HG02870 (cell line): ENCODE results near the gene ZNF324B.
"Not testable (repeated sequence)": the region's sequence is repeated elsewhere in the genome, so short reads cannot be mapped to it uniquely, and the experiment has no call there.

Source experiments
- ATAC-seq: cut with Tn5 transposase; IDR thresholded peaks from one replicate; pipeline ENCODE4 v1.9.1; 2021; ENCODE audit warnings: mild to moderate bottlenecking, moderate library complexity; ENCODE audit not compliant: unreplicated experiment

ZNF324B gene

DNA sequence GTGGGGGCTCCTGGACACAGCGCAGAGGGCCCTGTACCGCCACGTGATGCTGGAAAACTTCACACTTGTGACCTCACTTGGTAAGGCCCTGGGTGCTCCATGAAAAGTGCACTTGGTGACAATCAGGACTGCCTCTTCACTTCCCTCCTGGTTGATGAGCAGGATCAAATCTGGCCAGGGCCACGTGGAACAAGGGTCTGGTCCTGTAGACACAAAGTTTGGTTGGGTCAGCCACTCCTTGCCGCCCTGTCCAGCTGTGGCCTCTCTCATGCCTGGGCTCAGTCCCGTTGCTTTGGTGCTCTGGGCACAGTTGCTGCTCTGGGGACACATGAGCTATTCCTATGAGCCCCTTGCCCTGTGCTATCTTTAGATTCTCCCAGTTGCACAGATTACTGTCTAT lies 2.3 kb downstream of the ZNF324B start:
- ATAC-seq = no peak

DNA sequence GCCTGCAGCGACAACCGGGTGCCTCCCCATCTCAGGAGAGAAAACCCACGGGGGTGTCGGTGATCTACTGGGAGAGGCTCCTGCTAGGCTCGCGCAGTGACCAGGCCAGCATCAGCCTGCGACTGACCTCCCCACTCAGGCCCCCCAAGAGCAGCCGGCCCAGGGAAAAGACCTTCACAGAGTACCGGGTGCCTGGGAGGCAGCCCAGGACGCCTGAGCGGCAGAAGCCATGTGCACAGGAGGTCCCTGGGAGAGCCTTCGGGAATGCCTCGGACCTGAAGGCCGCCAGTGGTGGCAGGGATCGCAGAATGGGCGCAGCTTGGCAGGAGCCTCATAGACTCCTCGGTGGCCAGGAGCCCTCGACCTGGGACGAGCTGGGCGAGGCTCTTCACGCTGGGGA lies 3.9 kb downstream of the ZNF324B start:
- ATAC-seq = no peak

DNA sequence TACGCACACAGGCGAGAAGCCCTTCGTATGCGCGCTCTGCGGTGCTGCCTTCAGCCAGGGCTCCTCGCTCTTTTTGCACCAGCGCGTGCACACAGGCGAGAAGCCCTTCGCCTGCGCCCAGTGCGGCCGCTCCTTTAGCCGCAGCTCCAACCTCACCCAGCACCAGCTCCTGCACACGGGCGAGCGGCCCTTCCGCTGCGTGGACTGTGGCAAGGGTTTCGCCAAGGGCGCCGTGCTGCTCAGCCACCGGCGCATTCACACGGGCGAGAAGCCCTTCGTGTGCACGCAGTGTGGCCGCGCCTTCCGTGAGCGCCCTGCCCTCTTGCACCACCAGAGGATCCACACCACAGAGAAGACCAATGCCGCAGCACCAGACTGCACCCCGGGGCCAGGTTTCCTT lies 4.7 kb downstream of the ZNF324B start:
- ATAC-seq = no peak

DNA sequence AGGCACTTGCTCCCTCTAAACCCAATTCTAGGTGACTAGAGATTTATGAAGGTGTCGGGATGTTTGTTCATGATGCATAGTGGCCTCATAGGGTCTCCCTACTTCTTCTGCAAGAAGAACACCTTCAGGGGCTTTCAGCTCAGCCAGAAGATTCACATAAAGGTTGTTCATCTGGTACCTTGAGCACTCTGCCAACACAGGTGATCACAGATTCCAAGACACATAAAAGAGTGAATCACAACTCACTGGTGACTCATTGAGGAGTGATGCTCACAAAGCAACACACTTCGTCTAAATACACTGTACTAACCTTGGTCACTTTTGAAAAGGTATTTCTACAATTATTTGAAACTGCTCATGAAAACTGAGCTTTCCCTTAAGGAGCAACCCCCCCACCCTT lies 8.6 kb downstream of the ZNF324B start:
- no peak for ATAC-seq

DNA sequence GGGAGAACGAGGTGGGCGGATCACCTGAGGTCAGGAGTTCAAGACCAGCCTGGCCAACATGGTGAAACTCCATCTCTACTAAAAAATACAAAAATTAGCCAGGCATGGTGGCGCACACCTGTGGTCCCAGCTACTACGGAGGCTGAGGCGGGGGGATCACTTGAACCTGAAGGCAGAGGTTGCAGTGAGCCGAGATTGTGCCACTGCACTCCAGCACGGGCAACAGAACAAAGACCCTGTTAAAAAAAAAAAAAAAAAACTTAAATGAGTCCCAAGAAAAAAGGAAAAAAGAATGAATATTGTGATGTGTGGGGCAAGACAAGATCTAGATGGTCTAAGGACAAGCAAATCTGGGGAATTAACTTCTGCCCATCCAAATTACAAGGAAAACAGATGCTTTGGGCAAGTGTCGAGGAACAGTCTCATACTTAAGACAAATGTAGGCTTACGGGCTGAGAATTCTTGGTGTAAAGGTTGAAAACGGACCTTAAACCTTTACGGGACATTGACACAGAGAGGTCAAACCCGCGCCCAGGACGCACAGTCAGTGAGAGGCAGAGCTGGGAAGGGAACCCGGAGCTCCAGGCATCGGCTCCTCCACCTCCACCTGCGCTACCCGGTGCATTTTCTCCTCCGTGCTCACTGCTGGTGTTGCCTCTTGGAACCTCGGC lies 14.8 kb downstream of the ZNF324B start:
- peak; percentile 21 for ATAC-seq

DNA sequence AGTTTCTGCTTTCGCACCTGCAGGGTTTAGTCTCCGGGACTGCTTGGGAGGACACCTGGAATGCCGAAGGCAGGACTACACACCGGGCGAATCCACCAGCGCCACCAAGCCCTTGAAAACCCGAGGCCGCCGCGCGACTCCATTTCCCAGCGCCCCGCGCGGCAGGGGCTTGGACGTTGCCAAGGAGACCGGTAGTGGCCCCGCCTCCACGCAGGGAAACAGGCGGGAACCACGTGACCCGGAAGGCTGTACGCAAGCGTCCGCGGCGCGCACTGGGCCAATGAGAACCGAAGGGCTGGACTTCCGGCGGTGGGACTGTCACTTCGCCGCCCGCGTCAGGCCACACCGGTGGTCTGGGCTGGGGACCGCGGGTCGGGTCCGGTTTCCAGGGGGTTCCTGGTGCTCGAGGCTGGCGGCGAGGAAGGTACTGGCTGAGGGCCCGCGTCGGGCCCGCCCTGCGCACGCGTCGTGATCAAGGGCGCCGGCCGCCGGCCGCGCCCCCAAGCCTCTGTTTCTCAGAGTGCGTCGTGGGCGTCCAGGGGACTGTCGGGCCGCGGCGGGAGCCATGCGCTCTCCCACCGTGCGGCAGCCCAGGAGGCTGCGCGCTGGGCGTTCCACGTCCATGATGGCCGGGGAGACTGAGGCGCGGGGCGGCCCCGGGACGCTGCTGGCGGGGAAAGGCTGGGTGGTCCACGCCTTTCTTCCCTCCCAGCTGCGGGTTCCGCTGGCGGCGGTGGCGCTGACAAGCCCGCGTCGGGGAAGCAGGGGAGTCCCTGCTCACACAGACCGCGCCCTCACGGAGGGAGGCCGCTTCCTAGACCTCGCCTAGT lies 15.6 kb downstream of the ZNF324B start, which contains the start of gene ZNF324:
Gene ZNF324, plus strand, starts transcription at position 321 of the 830 bp plus-strand sequence. CDS start 2,106 bp downstream, outside the sequence.
- ATAC-seq = peak; percentile 87

DNA sequence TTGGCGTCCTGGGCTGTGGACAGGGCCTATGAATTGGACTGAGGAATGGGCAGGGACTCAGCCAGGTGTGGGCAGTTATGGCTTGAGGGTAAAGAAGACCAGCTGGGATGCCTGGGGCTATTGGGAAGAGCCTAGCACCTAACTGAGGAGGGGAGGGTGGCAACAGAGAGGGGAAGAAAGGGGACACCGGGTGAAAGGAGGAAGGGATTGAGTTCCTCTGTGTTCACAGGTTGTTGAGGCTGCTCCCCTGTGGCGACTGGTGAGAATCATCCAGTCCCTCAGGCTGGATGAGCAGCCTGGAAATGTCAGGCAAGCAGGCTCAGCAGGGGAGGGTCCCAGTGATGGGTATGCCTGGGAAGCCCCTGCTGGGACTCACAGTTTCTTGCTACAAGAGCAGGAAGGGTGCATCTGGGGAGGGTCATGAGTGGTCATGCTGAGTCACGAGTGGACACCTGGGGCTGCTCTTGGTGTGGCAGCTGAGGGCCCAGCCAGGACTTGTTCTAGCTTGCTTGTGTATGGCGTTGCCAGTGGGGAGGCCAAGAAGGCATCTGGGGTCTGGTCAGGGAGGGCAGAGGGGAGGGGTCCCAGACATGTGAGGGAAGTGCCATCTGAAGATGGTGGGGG lies 16.9 kb downstream of the ZNF324B start:
- ATAC-seq = no peak

DNA sequence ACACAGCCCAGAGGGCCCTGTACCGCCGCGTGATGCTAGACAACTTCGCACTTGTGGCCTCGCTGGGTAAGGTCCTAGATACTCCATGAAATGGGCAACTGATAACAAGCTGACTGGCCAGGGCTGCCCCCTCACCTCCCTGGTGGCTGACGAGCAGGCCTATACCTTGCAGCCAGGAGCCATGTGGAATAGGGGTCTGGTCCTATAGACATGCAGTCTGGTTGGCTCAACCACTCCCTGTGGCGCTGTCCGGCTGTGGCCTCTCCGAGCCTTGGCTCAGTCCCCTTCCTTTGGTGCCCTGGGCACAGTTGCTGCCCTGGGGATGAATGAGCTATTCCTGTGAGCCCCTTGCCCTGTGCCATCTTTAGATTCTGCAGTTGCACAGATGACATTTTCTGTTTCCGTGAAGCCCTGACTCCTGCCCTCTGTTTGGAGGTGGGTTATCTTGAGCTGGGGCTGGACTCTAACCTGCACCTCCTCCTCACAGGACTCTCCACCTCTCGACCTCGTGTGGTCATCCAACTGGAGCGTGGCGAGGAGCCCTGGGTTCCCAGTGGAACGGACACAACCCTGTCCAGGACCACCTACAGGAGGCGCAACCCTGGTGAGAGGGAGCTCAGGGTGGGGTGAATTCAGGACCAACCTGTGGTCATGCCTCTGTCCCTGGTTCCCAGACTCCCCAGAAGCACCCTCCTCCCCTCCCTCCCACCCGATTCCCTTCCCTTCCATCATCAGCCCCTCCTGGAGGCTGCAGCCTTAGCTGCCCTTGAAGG lies 18.0 kb downstream of the ZNF324B start:
- no peak for ATAC-seq

DNA sequence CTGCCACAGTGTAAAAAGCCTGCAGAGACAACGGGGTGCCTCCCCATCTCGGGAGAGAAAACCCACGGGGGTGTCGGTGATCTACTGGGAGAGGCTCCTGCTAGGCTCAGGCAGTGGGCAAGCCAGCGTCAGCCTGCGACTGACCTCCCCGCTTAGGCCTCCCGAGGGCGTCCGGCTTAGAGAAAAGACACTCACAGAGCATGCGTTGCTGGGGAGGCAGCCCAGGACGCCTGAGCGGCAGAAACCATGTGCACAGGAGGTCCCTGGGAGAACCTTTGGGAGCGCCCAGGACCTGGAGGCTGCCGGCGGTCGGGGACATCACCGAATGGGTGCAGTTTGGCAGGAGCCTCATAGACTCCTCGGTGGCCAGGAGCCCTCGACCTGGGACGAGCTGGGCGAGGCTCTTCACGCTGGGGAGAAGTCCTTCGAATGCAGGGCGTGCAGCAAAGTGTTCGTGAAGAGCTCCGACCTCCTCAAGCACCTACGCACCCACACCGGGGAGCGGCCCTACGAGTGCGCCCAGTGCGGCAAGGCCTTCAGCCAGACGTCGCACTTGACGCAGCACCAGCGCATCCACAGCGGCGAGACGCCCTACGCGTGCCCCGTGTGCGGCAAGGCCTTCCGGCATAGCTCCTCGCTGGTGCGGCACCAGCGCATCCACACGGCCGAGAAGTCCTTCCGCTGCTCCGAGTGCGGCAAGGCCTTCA lies 19.6 kb downstream of the ZNF324B start:
- ATAC-seq = not testable (repeated sequence)

DNA sequence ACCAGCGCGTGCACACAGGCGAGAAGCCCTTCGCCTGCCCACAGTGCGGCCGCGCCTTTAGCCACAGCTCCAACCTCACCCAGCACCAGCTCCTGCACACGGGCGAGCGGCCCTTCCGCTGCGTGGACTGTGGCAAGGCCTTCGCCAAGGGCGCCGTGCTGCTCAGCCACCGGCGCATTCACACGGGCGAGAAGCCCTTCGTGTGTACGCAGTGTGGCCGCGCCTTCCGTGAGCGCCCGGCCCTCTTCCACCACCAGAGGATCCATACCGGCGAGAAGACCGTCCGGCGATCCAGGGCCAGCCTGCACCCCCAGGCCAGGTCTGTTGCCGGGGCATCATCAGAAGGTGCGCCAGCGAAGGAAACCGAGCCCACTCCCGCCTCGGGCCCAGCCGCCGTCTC lies 20.3 kb downstream of the ZNF324B start:
- no peak for ATAC-seq

DNA sequence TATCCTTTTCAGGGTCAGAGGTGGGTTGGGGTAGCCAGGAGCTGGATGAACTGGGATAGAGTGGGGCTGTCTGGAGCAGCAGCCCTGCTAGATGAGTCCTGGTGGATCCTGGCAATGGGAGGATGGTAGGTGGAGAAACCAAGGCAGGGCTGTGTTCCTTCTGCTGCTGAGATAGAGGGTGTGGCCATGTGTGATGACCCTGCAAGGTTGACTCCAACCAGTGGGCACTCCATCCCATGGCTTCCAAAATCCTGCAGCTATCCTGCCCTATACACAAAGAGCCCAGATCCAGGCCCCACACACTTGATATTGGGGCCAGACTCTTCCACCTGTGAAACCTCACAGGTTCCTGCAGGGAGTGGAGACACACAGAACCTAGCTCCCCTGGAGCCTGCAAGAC lies 22.4 kb downstream of the ZNF324B start:
- no peak for ATAC-seq

DNA sequence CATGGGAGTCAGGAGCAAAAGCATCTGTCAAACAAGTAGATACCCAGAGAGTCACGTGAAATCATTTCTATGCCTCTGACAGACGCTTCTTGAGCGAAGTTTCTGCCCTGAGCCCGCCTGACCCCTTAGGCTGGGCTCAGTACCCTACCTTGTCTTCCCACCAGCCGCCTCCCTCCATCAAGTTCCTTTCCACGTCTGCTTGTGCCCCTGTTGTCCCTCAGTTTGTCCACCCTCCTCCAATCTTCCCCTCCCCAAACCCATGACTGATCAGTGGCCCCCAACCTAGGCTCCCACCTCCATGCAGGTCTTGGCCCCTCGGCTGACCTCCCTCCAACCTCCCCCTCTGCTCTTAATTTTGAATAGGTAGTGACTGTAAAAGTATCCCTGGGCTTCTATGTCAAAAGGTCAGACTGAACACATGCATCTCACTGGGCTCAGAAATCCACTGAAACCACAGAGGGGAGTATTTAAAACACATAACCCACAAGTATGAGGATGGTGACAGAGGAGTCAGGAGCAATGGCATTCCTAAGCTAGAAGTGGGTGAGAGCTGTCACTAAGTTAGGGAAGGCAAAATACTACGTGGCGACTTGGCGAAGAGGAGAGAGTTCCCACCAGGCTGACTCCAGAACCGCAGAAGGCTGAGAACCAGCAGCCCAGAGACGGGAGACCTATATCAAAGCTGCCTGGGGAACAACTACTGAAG lies 23.0 kb downstream of the ZNF324B start:
- no peak for ATAC-seq

DNA sequence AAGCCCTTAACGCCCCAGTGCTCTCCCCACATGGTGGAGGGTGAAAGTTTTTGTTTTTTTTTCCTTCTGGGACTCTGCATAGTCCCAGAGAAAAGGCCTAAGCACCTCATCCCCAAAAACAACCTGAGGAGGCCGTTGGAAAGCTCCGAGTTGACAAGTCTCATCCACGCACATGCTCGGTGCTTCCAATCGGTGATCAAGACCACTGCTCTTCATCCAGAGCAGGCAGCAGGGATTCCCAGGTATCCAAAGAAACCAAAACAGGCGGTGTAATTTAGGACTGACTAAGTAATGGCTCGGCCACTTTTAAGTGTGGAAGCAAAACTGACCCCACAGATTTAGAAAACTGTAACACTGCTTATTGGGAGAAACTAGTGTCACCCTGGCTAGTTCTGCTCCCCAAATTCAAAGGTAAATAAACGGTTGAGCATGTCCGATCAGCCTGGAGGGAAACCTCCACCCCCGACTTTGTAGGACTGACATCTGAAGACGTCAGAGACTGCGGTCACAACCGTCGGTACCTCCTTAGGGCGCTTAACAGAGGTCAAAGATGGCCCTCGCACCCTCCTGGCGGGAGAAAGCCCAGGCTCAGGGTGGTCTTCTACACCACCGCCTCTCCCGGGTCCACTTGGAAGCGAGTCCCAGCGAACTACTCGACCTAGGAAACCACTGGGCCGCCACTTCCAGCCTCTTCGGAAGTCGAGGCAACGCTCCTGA lies 23.7 kb downstream of the ZNF324B start:
- ATAC-seq = peak; percentile 2

DNA sequence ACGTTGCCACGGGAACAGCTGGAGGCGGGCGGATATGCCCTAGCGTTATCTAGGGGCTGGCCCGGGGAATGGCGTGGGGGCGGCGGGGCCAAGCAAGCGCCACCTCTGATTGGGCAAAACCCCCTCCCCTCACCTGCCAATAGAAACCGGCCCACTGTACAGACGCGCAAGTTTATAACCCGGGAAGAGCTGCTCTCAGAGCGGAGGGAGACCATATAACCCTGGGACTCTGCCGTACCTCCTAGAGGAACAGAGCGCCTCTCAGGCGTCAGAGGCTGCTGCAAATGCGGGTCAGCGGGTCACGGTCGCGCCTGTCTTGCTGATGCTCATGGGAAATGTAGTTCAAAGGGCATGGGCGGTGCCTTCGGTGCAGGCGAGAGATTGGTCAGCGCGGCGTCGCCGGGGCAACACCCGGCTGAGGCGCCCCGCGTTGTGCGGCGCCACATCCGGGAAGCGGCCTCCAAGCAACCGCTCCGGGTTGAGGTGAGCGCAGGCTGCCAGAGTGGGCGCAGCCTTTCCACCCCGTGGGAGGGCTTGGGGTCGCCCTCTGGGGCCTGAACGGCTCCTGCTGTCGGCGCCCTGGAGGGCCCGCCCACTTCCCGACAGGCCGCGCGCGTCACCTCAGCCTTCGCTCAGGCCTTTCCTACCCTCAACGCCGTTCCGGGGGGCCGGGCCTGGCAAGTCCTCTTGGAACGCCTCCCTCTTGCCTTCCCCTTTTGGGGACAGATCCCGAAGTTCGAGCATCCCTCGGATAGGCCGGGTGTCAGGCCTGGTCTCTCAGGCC lies 24.5 kb downstream of the ZNF324B start, which contains the start of gene ZNF446:
Gene ZNF446, plus strand, starts transcription at position 639 of the 784 bp plus-strand sequence. CDS start 867 bp downstream, outside the sequence.
- peak; percentile 78 for ATAC-seq

DNA sequence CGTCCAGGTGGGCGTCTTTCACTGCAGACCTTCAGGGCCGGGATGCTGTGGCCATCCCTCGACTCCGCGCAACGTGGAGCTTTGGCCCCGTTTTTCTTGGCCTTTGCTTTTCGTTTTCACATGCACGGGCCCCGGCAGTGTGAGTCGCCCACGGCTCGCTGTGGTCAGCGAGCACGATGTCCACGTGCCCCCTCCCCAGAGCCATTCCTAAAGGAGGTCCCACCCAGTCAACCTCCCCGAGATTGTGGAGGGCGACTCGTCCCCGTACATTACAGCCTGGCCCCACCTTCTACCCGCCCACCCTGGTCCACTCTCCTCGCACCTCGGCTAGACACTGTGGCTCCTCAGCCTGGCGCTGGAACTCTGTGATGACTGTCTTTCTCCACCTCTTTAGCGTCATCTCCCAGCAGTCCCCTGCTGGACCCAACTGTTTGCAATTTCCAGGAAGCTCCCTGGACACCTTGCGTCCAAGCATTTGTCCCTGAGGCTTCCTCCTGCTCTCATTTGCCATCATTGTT lies 25.1 kb downstream of the ZNF324B start:
- ATAC-seq = peak; percentile 1

DNA sequence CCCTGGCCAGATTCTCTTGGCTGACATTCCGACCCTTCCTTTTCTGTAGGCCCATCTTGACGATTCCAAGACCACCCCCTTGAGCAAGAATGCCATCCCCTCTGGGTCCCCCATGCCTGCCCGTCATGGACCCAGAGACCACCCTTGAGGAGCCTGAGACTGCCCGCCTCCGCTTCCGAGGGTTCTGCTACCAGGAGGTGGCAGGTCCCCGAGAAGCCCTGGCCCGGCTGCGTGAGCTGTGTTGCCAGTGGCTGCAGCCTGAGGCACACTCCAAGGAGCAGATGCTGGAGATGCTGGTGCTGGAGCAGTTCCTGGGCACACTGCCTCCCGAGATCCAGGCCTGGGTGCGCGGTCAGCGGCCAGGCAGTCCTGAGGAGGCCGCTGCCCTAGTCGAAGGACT lies 25.7 kb downstream of the ZNF324B start:
- no peak for ATAC-seq

DNA sequence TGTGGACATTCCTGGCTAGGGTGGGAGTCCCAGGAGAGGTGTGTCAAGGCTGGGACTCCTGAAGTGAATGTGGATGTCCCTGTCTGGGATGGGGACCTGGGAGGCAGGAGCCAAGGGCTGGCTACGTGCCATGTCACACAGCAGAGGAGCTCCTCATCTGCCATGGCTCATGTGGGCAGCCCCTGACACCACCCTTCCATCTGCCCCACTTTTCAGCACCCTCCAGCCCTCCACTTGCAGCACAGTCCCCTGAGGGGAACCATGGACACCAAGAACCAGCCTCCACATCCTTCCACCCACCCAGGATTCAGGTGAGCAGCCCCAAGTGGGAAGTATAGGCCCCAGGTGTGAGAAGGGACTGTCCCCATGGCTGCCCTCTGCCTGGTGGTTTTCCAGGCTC lies 26.4 kb downstream of the ZNF324B start:
- ATAC-seq = no peak

DNA sequence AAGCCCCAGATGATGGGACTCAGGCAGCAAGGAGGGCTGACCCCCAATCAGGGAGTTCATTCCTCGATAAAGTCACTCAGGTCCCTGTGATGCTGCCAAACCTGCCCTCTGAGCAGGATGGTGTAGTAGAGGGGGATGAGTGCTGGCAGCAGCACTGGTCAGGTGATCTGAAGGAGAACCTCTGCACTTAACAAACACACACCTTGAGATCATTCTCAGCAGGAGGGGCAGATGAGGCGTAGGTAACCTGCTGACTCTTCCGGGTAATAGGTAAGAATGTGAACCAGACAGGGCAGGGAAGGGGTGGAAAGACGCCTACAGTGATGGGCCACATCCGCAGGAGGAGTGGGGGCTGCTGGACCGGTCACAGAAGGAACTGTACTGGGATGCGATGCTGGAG lies 27.9 kb downstream of the ZNF324B start:
- no peak for ATAC-seq
